Hepatocyte (in vitro differentiated cells): Measurements from ENCODE around the gene ORC1. TPM values are rescaled to one million over a fixed set of nuclear protein-coding genes. Genes with fewer than 3 reads are reported as not detected.

Experiments
- polyA plus RNA-seq: library from polyadenylated mRNA; unstranded; fragments of >200 nt; fragmentation: Nextera tagmentation; extraction: Ambion mirVana; gene quantifications from 2 replicates; pipeline ENCODE4 v1.2.1, GENCODE V29; 2016
- total RNA-seq: library from RNA; depleted of rRNA; stranded (reverse); fragments of >200 nt; gene quantifications from 2 replicates; pipeline ENCODE4 v1.2.3, GENCODE V29; 2014

ORC1 gene
- total and polyA plus RNA-seq, 2 experiments from 2014 or later, result 1.3 to 2.6 TPM

Other genes with a start within 250 kb of the ORC1 start
- 22.7 and 28.4 TPM in 2 replicates for gene CC2D1B, start 38.2 kb downstream of the ORC1 start, total RNA-seq
- gene CC2D1B, start 38.2 kb downstream of the ORC1 start, polyA plus RNA-seq, result 21.5 and 25.5 TPM in 2 replicates
- gene PRPF38A, start 179 bp upstream of the ORC1 start, total RNA-seq, result 12.8 and 13.8 TPM in 2 replicates
- 23.8 and 35.9 TPM in 2 replicates for gene PRPF38A, start 179 bp upstream of the ORC1 start, polyA plus RNA-seq
- gene TUT4, start 148.7 kb upstream of the ORC1 start, total RNA-seq, result 46.4 and 58.0 TPM in 2 replicates
- gene TUT4, start 148.7 kb upstream of the ORC1 start, polyA plus RNA-seq, result 37.9 and 44.6 TPM in 2 replicates
- gene GPX7, start 197.9 kb upstream of the ORC1 start, total RNA-seq, result 76.3 and 78.9 TPM in 2 replicates
- gene GPX7, start 197.9 kb upstream of the ORC1 start, polyA plus RNA-seq, result 56.4 and 58.0 TPM in 2 replicates
- 0.47 and 1.5 TPM in 2 replicates for gene SHISAL2A, start 228.7 kb upstream of the ORC1 start, total RNA-seq
- gene SHISAL2A, start 228.7 kb upstream of the ORC1 start, polyA plus RNA-seq, result 0.89 and 0.97 TPM in 2 replicates